Stimulated activated naive CD8-positive, alpha-beta T cell treated with anti-CD3 and anti-CD28 coated beads, Interleukin-15, amount 100 ng/mL, for 72 hours (primary cell): Measurements from ENCODE around the gene MSRB1.
A peak's percentile ranks its signal among the peaks of the same experiment; 100 is the strongest.
"Not testable (repeated sequence)": the region's sequence is repeated elsewhere in the genome, so short reads cannot be mapped to it uniquely, and the experiment has no call there.

Experiments used
- ATAC-seq: fragments of 150-1000 bp; cut with Tn5 transposase; 2 replicates; pipeline ENCODE4 v1.10.0; 2021; ENCODE audit warnings: mild to moderate bottlenecking, moderate library complexity
- DNase-seq, 2 donors: peaks; one replicate each; pipeline ENCODE4 v3.0.0; 2021 to 2022
- H3K27ac Mint-ChIP-seq, 2 donors: one replicate each; pipeline ENCODE4 v1.8.0; 2022; ENCODE audit warnings: mild to moderate bottlenecking in 2 of 2, mixed read lengths in 2 of 2, moderate library complexity in 2 of 2
- H3K27me3 Mint-ChIP-seq: one replicate; pipeline ENCODE4 v1.8.0; 2022; ENCODE audit warnings: mixed read lengths
- H3K4me1 Mint-ChIP-seq: one replicate; pipeline ENCODE4 v1.8.0; 2022; ENCODE audit warnings: mild to moderate bottlenecking, mixed read lengths
- H3K4me3 Mint-ChIP-seq, 2 donors: one replicate each; pipeline ENCODE4 v1.8.0; 2022; ENCODE audit warnings: mild to moderate bottlenecking in 2 of 2, mixed read lengths in 2 of 2, moderate library complexity in 1 of 2
- H3K9me3 Mint-ChIP-seq, 2 donors: one replicate each; pipeline ENCODE4 v1.8.0; 2022; ENCODE audit warnings: mixed read lengths in 2 of 2

Gene MSRB1

GRCh38 chr16:1939833-1940232, 3.2 kb downstream of the MSRB1 start:
- H3K4me3 Mint-ChIP-seq, H3K27ac Mint-ChIP-seq, H3K9me3 Mint-ChIP-seq, ATAC-seq, H3K27me3 Mint-ChIP-seq, DNase-seq: not testable (repeated sequence)
- peaks cover 34% of the 10 kb centered on the region for H3K4me1 Mint-ChIP-seq

DNA sequence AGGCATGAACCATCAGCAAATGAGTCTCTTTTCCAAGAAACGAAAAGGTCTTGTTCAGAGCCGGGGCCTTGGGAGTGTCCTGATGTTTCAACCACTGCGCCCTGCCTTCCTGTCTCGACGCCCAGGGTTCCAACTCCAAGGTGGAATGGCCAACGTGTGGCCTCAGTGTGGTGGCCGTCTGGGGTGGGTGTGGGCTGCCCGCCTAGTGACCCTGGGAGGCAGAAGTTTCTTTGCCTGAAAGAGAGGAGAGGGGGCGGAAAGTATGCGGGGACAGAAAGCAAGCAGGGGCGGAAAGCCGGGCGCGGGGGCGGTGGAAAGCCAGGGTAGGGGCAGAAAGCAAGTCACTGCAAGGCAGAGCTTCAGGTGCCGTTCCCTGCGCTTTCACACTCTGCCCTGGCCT, 4.1 kb downstream of the MSRB1 start:
- H3K9me3 Mint-ChIP-seq, result no peaks in the 10 kb centered on the region
- no peak overlapping the region for H3K4me3 Mint-ChIP-seq
- H3K27ac Mint-ChIP-seq, result no peak overlapping the region
- peaks cover 25% of the 10 kb centered on the region for H3K4me1 Mint-ChIP-seq
- no peak for ATAC-seq
- H3K27me3 Mint-ChIP-seq, result no peaks in the 10 kb centered on the region
- DNase-seq, result no peak

DNA sequence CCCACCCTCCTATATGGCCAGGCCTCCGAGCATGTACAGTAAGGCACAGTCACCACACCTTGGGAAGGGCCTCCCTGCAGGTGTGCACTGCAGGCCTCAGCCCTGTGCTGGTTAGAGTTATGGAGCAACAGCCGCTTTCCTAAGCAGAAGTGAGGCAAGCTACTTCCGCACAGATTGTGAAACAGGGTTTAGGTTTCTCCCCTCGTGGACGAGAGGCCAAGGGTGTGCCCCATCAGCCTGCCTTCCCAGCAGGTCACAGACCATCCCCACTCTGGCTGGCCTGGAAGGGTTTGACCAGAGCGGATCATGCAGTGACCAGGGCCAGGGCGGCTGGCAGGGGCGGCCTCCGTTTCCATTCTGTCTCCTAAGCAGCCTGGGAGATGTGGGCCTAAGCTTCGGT, 4.7 kb downstream of the MSRB1 start:
- no peak for ATAC-seq
- peaks cover 20% of the 10 kb centered on the region for H3K4me1 Mint-ChIP-seq

DNA sequence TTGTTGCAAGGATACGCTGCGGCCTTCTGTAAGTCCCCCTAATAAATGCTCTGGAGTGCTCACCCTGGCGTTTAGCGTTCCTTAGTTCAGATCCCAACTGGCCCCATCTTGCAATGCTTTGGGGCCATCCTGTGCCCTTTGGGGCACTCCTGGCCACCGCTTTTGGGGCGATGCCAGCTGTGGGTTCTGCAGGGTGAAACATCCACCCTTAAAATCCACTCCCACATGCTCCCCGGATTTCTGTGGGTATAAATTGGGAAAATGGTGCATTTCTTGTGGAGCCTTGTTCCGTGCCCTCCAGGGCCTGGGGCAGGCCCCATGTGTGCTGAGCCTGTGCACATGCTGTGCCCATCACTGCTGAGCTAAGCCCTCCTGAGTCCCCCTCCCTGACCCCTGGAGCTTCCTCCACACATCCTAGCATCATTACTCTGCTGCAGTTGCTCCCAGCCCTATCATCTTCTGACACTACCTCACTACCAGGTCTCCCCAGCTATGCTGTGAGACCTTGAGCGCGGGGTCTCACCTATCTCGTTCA, 6.0 kb downstream of the MSRB1 start:
- ATAC-seq (no peak), DNase-seq (no peak)
- Mint-ChIP-seq H3K9me3 (no peaks in the 10 kb centered on the region), H3K4me3 (no peak overlapping the region), H3K4me1 (peaks cover 10% of the 10 kb centered on the region), H3K27ac (no peak overlapping the region), H3K27me3 (no peaks in the 10 kb centered on the region)

More for the DNA sequence above, 4.7 kb downstream of the MSRB1 start:
- no peak overlapping the region for H3K4me3 Mint-ChIP-seq
- H3K27me3 Mint-ChIP-seq, result no peaks in the 10 kb centered on the region
- H3K9me3 Mint-ChIP-seq, result no peaks in the 10 kb centered on the region
- DNase-seq, result no peak
- H3K27ac Mint-ChIP-seq, result no peak overlapping the region

DNA sequence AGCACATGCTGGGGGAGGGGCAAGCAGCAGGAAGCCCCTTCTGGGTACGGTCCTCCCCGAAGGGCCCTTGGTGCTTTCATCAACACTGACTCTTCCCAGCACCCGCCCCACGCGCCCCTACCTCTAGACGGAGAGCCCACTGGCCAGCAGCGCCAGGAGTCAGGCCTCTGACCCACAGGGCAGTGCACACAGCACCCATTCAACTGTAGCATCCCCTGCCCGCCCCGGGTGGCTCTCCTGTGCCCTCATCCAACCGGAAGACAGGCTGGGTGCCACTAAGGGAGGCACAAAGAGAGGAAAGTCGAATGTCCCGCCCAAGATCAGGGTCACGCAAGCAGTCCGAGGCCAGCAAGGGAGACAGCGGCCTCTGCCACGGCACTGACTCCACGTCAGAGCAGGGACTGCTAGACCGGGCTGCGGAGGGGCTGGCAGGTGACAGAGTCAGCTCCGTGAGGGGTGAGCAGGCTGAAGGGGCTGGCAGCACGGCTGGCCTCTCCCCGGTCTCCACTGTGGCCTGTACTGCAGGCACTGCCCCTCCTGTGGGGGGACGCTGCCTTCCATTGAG, 9.8 kb downstream of the MSRB1 start:
- peak overlapping the region in 1 of 2 donors; percentile 54 for H3K27ac Mint-ChIP-seq
- H3K9me3 Mint-ChIP-seq, result no peaks in the 10 kb centered on the region
- ATAC-seq (no peak), DNase-seq (no peak)
- peaks cover 6% of the 10 kb centered on the region for H3K4me1 Mint-ChIP-seq
- H3K4me3 Mint-ChIP-seq, result no peak overlapping the region
- H3K27me3 Mint-ChIP-seq, result no peaks in the 10 kb centered on the region

- H3K4me3 Mint-ChIP-seq, result no peak overlapping the region
- DNase-seq (no peak), ATAC-seq (no peak)
- H3K4me1 Mint-ChIP-seq, result peaks cover 6% of the 10 kb centered on the region
- no peaks in the 10 kb centered on the region for H3K27me3 Mint-ChIP-seq
- peak overlapping the region in 1 of 2 donors; percentile 27 for H3K27ac Mint-ChIP-seq
- H3K9me3 Mint-ChIP-seq, result no peaks in the 10 kb centered on the region
Observed at GRCh38 chr16:1932050-1933028, 10.7 kb downstream of the MSRB1 start.

- ATAC-seq (no peak), DNase-seq (no peak)
- no peak overlapping the region for H3K27ac Mint-ChIP-seq
- H3K9me3 Mint-ChIP-seq, result no peaks in the 10 kb centered on the region
- H3K4me3 Mint-ChIP-seq, result peak overlapping the region; percentile 26 to 41
- peaks cover 6% of the 10 kb centered on the region for H3K4me1 Mint-ChIP-seq
- no peaks in the 10 kb centered on the region for H3K27me3 Mint-ChIP-seq
Observed at GRCh38 chr16:1930338-1930720, 12.7 kb downstream of the MSRB1 start.

GRCh38 chr16:1929578-1930337, 13.2 kb downstream of the MSRB1 start:
- H3K4me3 Mint-ChIP-seq, result peak overlapping the region; percentile 71 to 83
- DNase-seq (peak; percentile 93 to 98), ATAC-seq (peak; percentile 92)
- H3K27me3 Mint-ChIP-seq, result peaks cover 3% of the 10 kb centered on the region
- H3K4me1 Mint-ChIP-seq, result peaks cover 6% of the 10 kb centered on the region
- no peaks in the 10 kb centered on the region for H3K9me3 Mint-ChIP-seq
- H3K27ac Mint-ChIP-seq, result no peak overlapping the region

GRCh38 chr16:1929105-1929504, 13.9 kb downstream of the MSRB1 start:
- H3K27me3 Mint-ChIP-seq, result peaks cover 10% of the 10 kb centered on the region
- H3K4me3 Mint-ChIP-seq, result peak overlapping the region; percentile 71 to 84
- H3K9me3 Mint-ChIP-seq, result no peaks in the 10 kb centered on the region
- peaks cover 6% of the 10 kb centered on the region for H3K4me1 Mint-ChIP-seq
- peak overlapping the region; percentile 73 to 79 for H3K27ac Mint-ChIP-seq
- DNase-seq (peak in 1 of 2 donors; percentile 24), ATAC-seq (peak; percentile 48)

- Mint-ChIP-seq H3K4me1 (peaks cover 21% of the 10 kb centered on the region), H3K4me3 (no peak overlapping the region), H3K27me3 (peaks cover 38% of the 10 kb centered on the region), H3K9me3 (no peaks in the 10 kb centered on the region), H3K27ac (no peak overlapping the region)
- no peak for ATAC-seq
- no peak for DNase-seq
Observed at GRCh38 chr16:1926271-1926670, 16.7 kb downstream of the MSRB1 start.

- Mint-ChIP-seq H3K27me3 (peaks cover 60% of the 10 kb centered on the region), H3K4me3 (no peak overlapping the region), H3K9me3 (no peaks in the 10 kb centered on the region), H3K27ac (no peak overlapping the region), H3K4me1 (peaks cover 26% of the 10 kb centered on the region)
- ATAC-seq (no peak), DNase-seq (no peak)
Observed at GRCh38 chr16:1924095-1924494, 18.9 kb downstream of the MSRB1 start.

GRCh38 chr16:1923299-1924034, 19.5 kb downstream of the MSRB1 start:
- Mint-ChIP-seq H3K4me3 (peak overlapping the region in 1 of 2 donors; percentile 52), H3K4me1 (peaks cover 23% of the 10 kb centered on the region), H3K27ac (no peak overlapping the region), H3K27me3 (peaks cover 66% of the 10 kb centered on the region), H3K9me3 (no peaks in the 10 kb centered on the region)
- ATAC-seq, result peak; percentile 48
- no peak for DNase-seq

- Mint-ChIP-seq H3K4me3 (no peak overlapping the region), H3K9me3 (no peaks in the 10 kb centered on the region), H3K27ac (no peak overlapping the region), H3K27me3 (peaks cover 73% of the 10 kb centered on the region), H3K4me1 (peaks cover 23% of the 10 kb centered on the region)
- ATAC-seq (no peak), DNase-seq (no peak)
Observed at GRCh38 chr16:1922357-1922756, 20.6 kb downstream of the MSRB1 start.

DNA sequence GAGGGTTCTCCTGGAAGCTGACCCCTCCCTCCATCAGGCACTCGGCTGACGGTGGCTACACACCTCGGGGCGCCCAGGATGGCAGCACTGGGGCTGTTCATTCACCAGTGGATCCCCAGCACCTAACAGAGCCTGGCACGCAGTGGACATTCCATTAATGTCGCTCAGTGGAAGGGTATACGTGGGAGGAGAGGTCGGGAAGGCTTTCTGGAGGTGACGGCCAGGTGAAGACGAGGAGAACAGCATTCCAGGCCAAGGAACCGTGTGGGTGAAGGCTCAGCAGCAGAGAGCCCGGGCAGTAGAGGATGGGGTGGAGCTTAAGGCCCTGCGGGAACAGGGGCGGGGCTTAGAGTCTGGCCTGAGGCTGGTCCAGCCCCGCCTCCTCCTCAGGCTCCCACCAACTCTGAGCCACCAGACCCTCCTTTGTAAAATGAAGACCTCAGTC, 22.2 kb downstream of the MSRB1 start:
- ATAC-seq, result peak; percentile 61
- peaks cover 89% of the 10 kb centered on the region for H3K27me3 Mint-ChIP-seq
- no peak overlapping the region for H3K4me3 Mint-ChIP-seq
- H3K9me3 Mint-ChIP-seq, result no peaks in the 10 kb centered on the region
- H3K4me1 Mint-ChIP-seq, result peaks cover 23% of the 10 kb centered on the region
- no peak for DNase-seq
- H3K27ac Mint-ChIP-seq, result no peak overlapping the region

GRCh38 chr16:1920122-1920521, 22.9 kb downstream of the MSRB1 start:
- not testable (repeated sequence) for H3K4me3 Mint-ChIP-seq, DNase-seq, H3K27ac Mint-ChIP-seq, H3K9me3 Mint-ChIP-seq, ATAC-seq
- H3K4me1 Mint-ChIP-seq, result peaks cover 23% of the 10 kb centered on the region
- peaks cover 95% of the 10 kb centered on the region for H3K27me3 Mint-ChIP-seq
